ENCODE data around the gene CDC14A.
"Not testable (repeated sequence)": the region's sequence is repeated elsewhere in the genome, so short reads cannot be mapped to it uniquely, and the experiment has no call there.

The CDC14A gene

GRCh38 chr1:100337878-100338277, 14.4 kb upstream of the CDC14A start:
- DNase-seq, result not testable (repeated sequence)

DNA sequence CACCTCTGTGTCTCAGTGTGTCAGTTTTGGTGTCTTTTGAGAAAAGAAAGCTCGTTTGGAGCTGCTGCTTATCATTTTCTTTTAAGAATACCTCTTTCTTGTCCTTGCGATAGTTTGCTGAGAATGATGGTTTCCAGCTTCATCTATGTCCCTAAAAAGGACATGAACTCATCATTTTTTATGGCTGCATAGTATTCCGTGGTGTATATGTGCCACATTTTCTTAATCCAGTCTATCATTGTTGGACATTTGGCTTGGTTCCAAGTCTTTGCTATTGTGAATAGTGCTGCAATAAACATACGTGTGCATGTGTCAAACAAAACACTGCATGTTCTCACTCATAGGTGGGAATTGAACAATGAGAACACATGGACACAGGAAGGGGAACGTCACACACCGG, 12.6 kb upstream of the CDC14A start:
- DNase-seq, result not testable (repeated sequence)

GRCh38 chr1:100340494-100340893, 11.8 kb upstream of the CDC14A start:
- DNase-seq, result no peak

- DNase-seq, result no peak
Measured at GRCh38 chr1:100342348-100342747, 10.0 kb upstream of the CDC14A start.

DNA sequence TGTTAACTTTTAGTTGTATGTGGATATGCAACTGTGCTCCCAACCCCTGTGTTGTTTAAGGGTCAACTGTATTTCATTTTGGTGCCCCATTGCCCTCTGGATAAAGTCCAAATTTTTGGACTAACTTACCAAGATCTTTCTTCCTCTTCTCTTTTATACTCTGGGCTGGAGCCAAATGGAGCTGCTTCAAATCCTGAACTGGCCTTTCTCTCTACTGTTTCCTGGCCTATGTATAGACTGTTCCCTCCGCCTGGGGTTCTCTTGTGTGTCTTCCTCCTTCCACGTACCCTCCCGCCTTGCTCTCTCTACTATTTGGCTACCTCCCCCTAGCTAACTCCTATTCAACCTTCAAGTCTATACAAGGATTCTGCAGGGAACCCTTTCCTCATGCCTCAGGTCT, 8.4 kb upstream of the CDC14A start:
- no peak for DNase-seq

- DNase-seq, result no peak
Measured at GRCh38 chr1:100344774-100345173, 7.5 kb upstream of the CDC14A start.

- DNase-seq, result no peak
Measured at GRCh38 chr1:100346387-100346786, 5.9 kb upstream of the CDC14A start.

GRCh38 chr1:100347009-100347966, 5.0 kb upstream of the CDC14A start:
- DNase-seq, result no peak

- DNase-seq, result no peak
Measured at GRCh38 chr1:100348549-100349144, 3.7 kb upstream of the CDC14A start.

DNA sequence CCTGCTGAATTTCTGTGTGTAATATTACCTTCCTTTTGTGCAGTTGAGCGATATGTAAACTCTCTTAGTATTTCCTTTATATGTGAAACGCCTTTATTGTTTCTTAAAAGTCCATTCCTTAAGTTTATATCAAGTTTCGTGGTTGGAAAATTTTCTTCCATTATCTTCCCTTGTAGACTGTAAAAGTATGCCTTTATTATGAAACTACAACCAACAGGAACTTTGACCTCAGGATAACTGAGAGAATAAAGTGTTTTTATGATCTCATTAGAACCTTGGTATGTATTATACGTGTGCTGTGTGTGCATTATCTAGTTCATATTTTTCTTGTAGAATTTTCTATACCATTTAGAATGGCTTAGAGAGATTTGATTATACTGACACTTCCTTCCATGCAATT, 3.1 kb upstream of the CDC14A start:
- DNase-seq, result no peak

GRCh38 chr1:100350787-100351094, 1.6 kb upstream of the CDC14A start:
- no peak for DNase-seq

DNA sequence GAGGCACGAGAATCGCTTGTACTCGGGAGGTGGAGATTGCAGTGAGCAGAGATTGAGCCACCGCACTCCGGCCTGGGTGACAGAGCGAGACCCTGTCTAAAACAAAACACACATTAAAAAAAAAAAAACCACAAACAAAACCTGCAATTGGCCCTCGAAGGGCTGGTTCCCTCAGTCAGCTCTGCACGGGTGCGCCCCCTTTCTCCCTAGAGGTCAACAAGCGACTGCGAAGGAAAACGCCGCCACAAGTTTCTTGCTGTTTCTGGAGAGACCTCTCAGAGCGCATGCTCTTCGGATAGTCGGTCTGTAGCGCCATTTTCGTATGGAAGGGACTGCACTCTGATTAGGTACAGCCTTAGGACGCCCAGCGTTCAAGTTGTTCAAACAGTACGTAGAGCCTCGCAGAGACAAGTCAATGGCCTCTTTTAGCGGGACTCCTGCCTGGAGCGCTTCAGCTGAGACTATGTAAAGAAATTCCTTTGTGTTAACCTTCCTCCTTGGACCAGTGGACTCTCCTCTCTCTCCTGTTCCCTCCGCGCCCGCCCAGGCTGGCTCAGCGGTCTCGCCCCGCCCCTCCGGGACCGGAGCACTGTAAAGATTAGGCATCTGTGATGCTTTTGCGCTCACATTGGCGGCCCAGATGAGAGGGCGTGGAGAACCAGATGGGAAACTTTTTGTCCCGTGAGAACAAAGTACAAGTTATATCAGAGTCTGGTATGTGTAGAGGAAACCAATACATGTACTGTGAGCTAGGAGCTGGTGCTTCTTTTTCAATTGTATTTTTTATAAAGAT, 1.0 kb upstream of the CDC14A start:
- peak; percentile 96 for DNase-seq

- DNase-seq, result peak; percentile 80
Measured at GRCh38 chr1:100353071-100353801, 930 bp downstream of the CDC14A start.

DNA sequence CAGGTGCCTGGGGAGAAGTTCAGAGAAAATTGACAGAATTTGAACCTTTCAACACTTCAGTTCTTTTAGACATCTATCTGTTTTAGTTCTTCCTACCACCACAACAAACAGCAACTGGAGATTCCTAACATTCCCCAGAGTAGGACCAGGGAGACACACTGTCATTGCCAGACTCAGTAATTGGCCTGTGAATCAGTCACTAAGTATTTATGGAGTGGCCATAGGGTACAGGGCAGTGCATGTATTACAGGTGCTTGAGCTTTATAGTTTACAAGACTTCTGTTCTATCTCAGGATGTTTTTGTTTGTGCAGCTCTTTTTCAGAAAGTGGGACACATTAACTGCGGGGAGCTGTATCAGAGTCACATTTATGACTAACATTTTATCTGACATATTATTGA, 1.7 kb downstream of the CDC14A start:
- no peak for DNase-seq

- DNase-seq, result no peak
Measured at GRCh38 chr1:100354971-100355394, 2.7 kb downstream of the CDC14A start.

- DNase-seq, result no peak
Measured at GRCh38 chr1:100358210-100358609, 5.9 kb downstream of the CDC14A start.

- no peak for DNase-seq
Measured at GRCh38 chr1:100359139-100359538, 6.8 kb downstream of the CDC14A start.

DNA sequence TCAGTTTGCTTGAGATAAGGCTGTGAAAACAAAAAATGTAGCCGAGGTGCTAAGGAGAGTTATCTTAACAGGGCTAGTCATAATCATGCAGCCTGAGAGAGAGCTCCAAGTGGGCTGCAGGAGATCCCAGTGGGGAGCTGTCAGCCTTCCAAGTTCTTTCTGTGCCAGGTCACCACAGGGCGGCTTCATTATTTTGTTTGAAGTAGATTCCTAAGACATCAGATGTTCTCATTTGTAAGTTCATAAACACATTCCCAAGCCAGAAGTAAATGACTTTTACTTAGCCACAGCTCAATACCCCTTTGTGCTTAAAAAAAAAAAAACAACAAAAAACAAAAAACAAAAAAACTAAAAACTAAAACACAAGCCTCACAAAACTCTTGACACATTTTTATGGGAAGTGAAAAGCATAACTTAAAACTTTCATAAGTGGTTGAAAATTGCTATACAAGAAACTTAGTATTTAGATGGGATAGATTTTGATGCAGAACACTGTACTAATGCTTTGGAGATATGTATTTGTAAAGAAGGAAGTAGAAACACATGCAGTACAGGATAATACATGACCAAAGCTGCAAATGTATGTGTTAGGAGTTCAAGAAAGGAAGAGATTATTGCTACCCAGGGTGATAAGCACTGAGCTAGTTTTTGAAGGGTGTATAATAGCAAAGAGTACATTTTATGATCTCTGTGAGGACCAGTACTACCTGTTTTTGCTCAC, 8.6 kb downstream of the CDC14A start:
- no peak for DNase-seq

DNA sequence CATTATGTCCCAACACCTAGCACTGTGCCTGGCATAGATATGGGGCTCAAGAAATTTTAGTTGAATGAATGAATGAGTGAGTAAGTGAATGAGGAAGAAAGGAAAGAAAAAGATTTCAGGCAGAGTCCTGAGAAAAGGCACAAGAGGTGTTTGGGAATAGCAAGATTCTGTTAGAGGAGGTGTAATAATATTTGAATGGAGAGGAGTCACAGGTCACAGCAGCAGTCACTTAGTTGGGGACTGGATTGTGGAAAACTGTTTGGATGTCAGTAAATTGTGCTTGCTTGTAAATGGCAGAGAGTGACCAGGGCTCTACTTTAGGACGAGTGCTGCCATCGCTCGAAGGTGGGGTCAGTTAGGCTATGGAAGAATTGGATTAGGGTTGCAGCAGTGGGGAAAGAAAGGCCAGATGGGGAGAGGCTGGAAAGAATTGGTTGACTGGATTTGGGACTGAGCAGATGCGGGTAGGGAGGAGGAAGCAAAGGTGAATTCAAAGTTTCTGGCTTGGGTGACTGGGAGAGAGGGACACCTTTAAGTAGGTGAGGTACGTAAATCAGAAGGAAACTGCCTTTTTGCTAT, 9.3 kb downstream of the CDC14A start:
- no peak for DNase-seq

DNA sequence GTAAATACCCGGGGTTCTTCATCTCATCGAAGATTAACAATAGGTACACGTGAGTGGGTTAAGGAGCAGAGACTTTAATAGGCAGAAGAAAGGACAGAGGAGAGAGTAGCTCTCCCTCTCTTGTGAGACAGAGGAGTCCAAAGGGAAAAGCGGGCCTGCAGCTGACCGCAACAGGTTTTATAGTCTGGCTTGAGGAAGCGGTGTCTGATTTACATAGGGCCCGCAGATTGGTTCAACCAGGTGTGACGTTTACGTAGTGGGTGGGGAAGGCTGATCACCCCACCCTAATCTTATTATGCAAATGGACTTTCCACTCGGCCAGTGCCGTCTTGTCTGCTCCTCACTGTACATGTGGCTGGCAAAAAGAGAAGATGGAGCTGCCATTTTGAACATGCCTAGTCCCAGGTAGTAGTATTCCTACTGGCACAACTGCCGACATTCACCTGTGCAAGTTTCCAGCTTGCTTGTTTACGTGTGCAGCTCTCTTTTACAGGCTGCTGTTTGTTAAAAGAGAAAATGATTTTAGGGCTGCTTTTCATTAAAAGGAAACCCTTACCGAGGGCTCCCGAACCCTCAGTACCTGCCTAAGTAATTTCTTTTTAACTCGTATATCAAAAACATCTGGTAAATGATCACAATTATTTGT, 10.6 kb downstream of the CDC14A start:
- DNase-seq, result no peak

DNA sequence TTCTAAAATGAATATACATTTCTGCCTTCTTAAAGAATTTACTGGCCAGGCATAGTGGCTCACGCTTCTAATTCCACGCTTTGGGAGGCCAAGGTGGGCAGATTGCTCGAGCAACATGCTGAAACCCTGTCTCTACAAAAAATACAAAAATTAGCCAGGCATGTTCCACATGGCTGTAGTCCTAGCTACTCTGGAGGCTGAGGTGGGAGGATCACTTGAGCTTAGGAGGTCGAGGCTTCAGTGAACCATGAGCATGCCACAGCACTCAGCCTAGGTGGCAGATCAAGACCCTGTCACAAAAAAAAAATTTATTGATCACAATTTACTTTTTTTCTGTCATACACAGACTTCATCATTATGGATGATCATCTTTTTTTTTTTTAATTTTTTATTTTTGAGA, 11.5 kb downstream of the CDC14A start:
- no peak for DNase-seq
